ENCODE measurements around the gene KIF24.

The KIF24 gene, protein sequence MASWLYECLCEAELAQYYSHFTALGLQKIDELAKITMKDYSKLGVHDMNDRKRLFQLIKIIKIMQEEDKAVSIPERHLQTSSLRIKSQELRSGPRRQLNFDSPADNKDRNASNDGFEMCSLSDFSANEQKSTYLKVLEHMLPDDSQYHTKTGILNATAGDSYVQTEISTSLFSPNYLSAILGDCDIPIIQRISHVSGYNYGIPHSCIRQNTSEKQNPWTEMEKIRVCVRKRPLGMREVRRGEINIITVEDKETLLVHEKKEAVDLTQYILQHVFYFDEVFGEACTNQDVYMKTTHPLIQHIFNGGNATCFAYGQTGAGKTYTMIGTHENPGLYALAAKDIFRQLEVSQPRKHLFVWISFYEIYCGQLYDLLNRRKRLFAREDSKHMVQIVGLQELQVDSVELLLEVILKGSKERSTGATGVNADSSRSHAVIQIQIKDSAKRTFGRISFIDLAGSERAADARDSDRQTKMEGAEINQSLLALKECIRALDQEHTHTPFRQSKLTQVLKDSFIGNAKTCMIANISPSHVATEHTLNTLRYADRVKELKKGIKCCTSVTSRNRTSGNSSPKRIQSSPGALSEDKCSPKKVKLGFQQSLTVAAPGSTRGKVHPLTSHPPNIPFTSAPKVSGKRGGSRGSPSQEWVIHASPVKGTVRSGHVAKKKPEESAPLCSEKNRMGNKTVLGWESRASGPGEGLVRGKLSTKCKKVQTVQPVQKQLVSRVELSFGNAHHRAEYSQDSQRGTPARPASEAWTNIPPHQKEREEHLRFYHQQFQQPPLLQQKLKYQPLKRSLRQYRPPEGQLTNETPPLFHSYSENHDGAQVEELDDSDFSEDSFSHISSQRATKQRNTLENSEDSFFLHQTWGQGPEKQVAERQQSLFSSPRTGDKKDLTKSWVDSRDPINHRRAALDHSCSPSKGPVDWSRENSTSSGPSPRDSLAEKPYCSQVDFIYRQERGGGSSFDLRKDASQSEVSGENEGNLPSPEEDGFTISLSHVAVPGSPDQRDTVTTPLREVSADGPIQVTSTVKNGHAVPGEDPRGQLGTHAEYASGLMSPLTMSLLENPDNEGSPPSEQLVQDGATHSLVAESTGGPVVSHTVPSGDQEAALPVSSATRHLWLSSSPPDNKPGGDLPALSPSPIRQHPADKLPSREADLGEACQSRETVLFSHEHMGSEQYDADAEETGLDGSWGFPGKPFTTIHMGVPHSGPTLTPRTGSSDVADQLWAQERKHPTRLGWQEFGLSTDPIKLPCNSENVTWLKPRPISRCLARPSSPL (N-terminal part only)

GRCh38 chr9:34328987-34329832 is at the start of gene KIF24, which contains the start of gene NUDT2:
Gene KIF24, minus strand, starts transcription at chr9:34329268. Its CDS starts 17,922 bp downstream, at chr9:34311346.
Gene NUDT2, plus strand, starts transcription at chr9:34329569. Its CDS starts 9,471 bp downstream, at chr9:34339040.
- DNase-seq (ENCODE audit: extremely low spot score): peak; percentile 96
- POLR2A ChIA-PET: no interaction called here
- no peak for TF ChIP-seq CTCF (IDR thresholded peaks at IDR 0.05; ENCODE audit: control extremely low read depth, extremely low read depth, low read depth, missing control alignments)
- CTCF ChIA-PET: no interaction called here

DNA sequence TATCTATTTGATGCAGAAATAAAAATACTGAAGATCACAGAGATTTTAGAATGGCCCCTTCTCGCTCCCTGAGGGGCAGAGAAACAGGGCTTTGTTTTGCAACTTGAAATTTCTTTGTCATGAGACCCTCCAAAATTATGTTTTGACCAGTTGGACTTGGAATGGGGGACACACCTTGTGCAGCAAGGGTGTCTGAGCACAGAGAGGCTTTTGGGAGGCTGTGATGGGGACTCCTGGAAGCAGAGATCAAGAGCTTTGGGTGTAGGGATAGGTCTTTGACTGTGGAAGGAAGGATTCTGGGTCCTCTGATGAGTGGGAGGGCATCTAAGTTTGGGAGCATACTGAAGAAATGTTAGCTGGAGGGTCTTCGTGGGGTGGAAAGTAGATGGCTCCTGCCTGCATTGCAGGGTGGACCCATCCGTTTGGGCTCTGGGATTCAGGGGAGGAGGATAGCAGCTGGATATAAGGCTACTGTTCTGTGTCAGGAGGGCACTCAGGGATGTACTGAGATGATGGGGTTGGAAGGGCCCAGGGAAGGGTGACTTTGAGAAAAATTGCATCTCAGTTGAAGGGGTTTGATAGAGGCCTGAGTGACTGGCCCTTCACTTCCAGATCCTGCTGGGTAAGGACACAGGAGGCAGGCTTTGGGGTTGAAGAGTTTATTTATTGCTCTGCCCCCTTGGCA is 49.5 kb upstream of the KIF24 start:
- TF ChIP-seq CTCF (IDR thresholded peaks at IDR 0.05; ENCODE audit: control extremely low read depth, extremely low read depth, low read depth, missing control alignments): no peak
- ChIA-PET CTCF (interaction anchor here (0.6 to 9.0 kb wide), 38 partner anchors 10 to 566 kb away, joined by 3 to 162 read pairs (median 4); partner anchors contain the start of gene SIGMAR1), POLR2A (interaction anchor here (0.8 kb wide), 1 partner anchor 44 kb away, joined by 3 read pairs; no protein-coding TSS in a partner anchor)
- DNase-seq (ENCODE audit: extremely low spot score): peak; percentile 4

- CTCF ChIA-PET: interaction anchor here (0.7 to 9.0 kb wide), 14 partner anchors 15 to 563 kb away, joined by 3 to 162 read pairs (median 5); no protein-coding TSS in a partner anchor
- POLR2A ChIA-PET: interaction anchor here (2.0 kb wide), 1 partner anchor 42 kb away, joined by 9 read pairs; no protein-coding TSS in a partner anchor
- TF ChIP-seq CTCF (IDR thresholded peaks at IDR 0.05; ENCODE audit: control extremely low read depth, extremely low read depth, low read depth, missing control alignments): no peak
- peak; percentile 16 for DNase-seq (ENCODE audit: extremely low spot score)
Observed at GRCh38 chr9:34377404-34377746, 48.3 kb upstream of the KIF24 start.

DNA sequence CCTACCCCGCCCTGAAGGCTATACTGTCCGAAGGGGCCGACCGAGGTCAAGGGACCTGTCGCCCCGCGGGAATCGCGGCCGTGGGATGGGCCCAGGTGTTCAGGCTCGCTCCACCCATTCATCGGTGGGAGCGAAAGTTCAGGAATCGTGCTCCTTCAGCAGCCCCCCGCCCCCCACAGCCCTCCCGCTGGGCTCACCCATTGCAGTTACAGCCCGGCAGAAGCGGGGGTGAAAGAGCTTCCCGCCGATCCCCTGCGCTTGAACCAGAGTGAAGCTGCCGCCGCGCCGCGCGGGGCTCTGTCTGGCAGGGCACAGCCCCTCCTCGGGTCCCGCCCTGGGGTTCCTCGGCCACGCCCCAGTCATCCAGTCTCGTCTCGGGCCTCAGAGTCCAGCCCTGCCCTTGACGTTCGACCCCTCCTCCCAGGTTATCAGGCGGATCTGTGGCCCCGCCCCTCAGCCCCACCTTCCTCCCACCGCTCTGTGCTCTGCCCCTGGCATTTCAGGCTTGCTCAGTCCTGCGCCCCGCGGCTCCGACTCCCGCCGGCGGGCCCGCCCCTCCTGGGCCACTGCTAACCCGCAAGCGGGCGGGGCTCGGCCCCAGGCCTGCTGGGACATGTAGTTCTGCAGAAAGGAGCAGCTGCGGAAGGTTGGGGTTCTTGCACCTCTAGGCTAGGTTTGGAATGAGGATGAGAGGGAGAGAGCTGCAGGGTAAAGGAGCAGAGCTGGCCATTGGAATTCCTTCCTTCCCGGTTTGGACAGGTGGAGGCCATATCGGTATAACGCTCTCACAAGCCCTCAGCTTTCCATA is 47.7 kb upstream of the KIF24 start, which contains the start of gene MYORG:
MYORG (minus strand) TSS at position 303 of the 808 bp plus-strand sequence. CDS start 3,955 bp downstream, outside the sequence.
- TF ChIP-seq CTCF (IDR thresholded peaks at IDR 0.05; ENCODE audit: control extremely low read depth, extremely low read depth, low read depth, missing control alignments): no peak
- CTCF ChIA-PET: interaction anchor here (0.7 to 9.0 kb wide), 14 partner anchors 10 to 227 kb away, joined by 3 to 162 read pairs (median 4); no protein-coding TSS in a partner anchor
- peak; percentile 99 for DNase-seq (ENCODE audit: extremely low spot score)
- POLR2A ChIA-PET: interaction anchor here (2.0 kb wide), 1 partner anchor 42 kb away, joined by 9 read pairs; no protein-coding TSS in a partner anchor
